ENCODE measurements around the gene HTT-AS.

HTT-AS gene

GRCh38 chr4:3087115-3087797 lies 12.9 kb upstream of the HTT-AS start:
- no peak for DNase-seq (ENCODE audit: low read depth)

DNA sequence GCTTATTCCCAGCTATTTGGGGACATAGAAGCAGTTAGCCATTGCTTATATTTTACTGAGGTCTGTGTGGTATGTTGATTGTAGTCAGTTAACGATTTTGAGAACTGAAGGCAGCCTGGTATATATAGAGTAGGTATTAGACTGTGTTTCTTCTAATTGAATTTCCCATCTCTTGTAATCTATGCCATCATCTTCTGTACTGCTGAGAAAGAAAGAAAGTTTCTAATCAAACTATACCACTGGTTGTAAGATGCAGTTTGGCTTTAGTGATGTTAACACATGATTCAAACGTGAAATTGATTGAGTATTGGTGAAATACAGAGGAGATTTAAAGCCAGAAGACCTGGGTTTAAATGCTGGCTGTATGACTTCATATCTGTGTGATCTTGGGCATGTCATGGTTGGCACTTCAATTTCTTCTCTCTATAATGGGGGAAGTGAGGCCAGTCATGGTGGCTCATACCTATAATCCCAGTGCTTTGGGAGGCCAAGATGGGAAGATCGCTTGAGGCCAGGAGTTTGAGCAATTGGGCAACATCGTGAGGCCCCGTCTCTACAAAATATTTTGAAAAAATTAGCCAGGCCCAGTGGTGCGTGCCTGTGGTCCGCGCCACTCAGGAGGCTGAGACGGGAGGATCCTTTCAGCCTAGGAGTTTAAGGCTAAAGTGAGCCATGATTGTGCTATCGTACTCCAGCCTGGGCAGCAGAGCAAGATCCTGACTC lies 11.8 kb upstream of the HTT-AS start:
- DNase-seq (ENCODE audit: low read depth): no peak

- no peak for DNase-seq (ENCODE audit: low read depth)
These were observed 9.4 kb upstream of the HTT-AS start for GRCh38 chr4:3083732-3084131.

- no peak for DNase-seq (ENCODE audit: low read depth)
These were observed 8.7 kb upstream of the HTT-AS start for GRCh38 chr4:3082925-3083515.

DNA sequence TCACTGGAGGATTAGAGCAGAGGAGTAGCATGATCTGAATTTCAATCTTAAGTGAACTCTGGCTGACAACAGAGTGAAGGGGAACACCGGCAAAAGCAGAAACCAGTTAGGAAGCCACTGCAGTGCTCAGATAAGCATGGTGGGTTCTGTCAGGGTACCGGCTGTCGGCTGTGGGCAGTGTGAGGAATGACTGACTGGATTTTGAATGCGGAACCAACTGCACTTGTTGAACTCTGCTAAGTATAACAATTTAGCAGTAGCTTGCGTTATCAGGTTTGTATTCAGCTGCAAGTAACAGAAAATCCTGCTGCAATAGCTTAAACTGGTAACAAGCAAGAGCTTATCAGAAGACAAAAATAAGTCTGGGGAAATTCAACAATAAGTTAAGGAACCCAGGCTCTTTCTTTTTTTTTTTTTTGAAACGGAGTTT lies 5.4 kb upstream of the HTT-AS start:
- DNase-seq (ENCODE audit: low read depth): no peak

DNA sequence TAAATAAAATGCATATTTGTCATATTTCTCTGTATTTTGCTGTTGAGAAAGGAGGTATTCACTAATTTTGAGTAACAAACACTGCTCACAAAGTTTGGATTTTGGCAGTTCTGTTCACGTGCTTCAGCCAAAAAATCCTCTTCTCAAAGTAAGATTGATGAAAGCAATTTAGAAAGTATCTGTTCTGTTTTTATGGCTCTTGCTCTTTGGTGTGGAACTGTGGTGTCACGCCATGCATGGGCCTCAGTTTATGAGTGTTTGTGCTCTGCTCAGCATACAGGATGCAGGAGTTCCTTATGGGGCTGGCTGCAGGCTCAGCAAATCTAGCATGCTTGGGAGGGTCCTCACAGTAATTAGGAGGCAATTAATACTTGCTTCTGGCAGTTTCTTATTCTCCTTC lies 3.5 kb upstream of the HTT-AS start:
- DNase-seq (ENCODE audit: low read depth): no peak

- DNase-seq (ENCODE audit: low read depth): no peak
These were observed 1.3 kb upstream of the HTT-AS start for GRCh38 chr4:3075652-3075981.

DNA sequence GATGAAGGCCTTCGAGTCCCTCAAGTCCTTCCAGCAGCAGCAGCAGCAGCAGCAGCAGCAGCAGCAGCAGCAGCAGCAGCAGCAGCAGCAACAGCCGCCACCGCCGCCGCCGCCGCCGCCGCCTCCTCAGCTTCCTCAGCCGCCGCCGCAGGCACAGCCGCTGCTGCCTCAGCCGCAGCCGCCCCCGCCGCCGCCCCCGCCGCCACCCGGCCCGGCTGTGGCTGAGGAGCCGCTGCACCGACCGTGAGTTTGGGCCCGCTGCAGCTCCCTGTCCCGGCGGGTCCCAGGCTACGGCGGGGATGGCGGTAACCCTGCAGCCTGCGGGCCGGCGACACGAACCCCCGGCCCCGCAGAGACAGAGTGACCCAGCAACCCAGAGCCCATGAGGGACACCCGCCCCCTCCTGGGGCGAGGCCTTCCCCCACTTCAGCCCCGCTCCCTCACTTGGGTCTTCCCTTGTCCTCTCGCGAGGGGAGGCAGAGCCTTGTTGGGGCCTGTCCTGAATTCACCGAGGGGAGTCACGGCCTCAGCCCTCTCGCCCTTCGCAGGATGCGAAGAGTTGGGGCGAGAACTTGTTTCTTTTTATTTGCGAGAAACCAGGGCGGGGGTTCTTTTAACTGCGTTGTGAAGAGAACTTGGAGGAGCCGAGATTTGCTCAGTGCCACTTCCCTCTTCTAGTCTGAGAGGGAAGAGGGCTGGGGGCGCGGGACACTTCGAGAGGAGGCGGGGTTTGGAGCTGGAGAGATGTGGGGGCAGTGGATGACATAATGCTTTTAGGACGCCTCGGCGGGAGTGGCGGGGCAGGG lies 711 bp upstream of the HTT-AS start:
- DNase-seq (ENCODE audit: low read depth): peak; percentile 16

DNA sequence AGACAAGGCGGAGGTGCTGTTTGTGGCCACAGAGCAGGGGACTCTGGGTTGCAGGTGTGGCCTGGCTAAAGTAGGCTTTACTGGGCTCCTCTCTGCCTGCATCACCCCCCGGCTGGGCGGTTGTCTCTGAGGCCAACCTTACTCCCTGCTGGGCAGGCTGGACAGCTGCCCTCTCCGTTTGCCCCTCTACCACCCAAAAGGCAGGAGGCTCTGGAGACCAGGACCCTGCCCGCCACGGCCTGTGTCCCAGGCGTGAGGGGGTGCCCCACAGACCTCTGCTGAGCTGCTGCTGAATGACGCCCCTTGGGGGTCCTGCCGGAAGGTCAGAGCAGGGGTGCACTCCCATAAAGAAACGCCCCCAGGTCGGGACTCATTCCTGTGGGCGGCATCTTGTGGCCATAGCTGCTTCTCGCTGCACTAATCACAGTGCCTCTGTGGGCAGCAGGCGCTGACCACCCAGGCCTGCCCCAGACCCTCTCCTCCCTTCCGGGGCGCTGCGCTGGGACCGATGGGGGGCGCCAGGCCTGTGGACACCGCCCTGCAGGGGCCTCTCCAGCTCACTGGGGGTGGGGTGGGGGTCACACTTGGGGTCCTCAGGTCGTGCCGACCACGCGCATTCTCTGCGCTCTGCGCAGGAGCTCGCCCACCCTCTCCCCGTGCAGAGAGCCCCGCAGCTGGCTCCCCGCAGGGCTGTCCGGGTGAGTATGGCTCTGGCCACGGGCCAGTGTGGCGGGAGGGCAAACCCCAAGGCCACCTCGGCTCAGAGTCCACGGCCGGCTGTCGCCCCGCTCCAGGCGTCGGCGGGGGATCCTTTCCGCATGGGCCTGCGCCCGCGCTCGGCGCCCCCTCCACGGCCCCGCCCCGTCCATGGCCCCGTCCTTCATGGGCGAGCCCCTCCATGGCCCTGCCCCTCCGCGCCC lies 920 bp downstream of the HTT-AS start:
- DNase-seq (ENCODE audit: low read depth): peak; percentile 6

DNA sequence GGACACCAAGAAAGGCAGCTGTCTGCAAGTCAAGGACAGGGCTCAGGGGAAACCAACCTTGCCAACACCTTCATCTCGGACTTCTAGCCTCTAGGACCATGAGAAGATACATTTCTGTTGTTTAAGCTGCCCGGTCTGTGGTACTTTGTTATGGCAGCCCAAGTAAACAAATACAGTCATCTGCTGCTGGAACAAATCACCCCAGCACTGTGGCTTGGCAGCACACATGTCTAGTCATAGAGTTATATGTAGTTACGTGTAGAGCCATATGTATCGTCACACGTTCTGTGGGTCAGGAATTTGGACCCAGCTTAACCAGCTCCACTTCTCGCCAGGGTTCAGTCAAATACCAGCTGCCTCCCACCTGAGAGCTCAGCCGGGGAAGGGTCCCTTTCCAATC lies 2.5 kb downstream of the HTT-AS start:
- DNase-seq (ENCODE audit: low read depth): no peak

DNA sequence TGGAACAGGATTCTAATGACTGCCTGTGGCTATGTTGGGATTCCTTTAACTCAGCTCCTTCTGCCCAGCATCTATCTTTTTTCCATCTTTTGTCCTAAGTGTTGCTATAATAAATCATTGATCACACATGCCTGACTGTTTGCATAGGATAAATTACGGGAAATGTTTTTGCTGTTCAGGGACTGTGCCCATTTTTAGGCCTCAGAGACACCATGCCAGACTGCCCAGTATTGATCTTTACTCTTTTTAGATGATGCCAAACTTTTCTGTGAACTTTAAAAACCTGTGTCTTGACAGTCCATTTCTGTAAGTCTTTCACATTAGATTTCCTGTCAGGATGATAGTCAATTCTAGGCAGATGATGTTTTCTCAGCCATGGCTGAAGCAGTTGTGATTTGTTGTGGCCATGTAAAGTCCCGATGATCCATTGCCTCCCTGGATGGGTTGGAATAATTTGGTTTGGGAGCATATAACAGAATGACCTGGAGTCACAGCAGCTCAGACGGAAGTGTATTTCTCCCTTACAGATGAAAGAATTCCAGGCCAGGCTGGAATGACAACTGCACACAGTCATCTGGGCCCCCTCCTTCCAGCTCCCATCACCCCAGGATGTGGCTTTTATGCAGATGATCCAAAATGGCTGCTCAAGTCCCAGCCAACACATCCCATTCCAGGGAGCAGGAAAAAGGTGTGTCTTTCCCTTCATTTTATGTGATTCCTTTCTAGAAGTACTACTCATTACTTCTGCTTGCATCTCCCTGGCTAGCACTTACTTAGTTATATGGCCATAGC lies 3.4 kb downstream of the HTT-AS start:
- no peak for DNase-seq (ENCODE audit: low read depth)

- DNase-seq (ENCODE audit: low read depth): no peak
These were observed 4.6 kb downstream of the HTT-AS start for GRCh38 chr4:3069661-3070199.

DNA sequence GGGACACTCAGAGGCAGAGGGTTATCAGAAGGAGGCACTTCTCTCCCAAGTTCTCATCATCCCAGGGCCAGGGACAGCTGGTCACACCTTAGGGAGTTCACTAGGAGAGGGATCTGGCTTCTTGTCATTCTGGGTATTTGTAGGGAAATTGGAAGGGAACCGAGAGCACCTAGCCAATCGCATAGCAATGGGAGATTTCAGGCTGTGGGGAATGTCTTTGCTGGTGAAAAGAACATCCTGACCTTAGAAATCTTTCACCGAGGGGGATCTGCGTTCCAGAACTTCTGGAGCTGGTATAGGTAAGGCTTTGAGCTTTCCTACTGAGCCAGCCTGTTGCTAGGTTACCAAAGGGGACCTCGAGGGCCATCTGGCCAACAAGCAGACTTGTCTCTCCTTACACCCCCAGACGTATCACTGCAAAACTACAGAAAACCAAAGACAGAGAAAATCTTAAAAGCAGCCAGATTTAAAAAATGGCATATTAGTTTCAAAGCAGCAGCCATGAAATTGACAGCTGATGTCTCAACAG lies 6.8 kb downstream of the HTT-AS start:
- DNase-seq (ENCODE audit: low read depth): no peak

DNA sequence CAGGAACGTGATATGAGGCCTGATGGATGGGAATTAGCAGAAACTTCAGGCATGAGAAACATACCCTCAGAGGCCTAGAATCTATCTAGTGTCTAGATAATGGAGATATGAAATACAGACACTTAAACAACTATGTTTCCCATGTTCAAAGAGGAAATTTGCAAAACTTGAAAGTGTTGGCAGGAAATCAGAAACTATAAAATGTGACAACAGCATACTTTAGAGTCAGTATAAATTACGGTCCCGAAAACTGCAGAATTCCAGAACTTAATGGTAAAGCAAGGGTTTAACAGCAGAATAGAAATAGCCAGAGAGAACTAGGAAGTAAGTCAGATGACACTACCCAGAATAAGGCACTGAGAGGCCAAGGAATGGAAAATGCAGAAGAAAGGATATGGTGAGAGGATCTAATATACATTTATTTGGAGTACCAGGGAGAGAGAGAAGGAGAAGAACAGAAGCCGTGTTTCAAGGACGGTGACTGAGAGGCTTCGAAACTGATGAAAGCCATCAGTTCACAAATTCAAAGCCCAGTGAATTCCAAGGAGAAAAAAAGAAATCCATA lies 7.4 kb downstream of the HTT-AS start:
- no peak for DNase-seq (ENCODE audit: low read depth)

DNA sequence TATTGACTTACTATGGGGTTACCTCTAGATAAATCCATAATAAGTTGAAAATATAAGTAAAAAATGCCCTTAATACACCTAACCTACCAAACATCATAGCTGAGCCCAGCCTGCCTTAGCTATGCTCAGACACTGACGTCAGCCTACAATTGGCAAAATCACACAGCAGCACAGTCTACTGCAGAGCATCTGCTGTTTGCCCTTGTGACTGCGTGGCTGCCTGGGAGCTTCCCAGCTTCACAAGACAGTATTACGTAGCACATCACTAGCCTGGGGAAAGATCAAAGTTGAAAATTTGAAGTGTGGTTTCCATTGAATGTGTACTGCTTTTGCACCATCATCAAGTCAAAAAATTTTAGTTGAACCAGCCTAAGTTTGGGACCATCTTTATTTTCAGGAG lies 8.8 kb downstream of the HTT-AS start:
- no peak for DNase-seq (ENCODE audit: low read depth)

DNA sequence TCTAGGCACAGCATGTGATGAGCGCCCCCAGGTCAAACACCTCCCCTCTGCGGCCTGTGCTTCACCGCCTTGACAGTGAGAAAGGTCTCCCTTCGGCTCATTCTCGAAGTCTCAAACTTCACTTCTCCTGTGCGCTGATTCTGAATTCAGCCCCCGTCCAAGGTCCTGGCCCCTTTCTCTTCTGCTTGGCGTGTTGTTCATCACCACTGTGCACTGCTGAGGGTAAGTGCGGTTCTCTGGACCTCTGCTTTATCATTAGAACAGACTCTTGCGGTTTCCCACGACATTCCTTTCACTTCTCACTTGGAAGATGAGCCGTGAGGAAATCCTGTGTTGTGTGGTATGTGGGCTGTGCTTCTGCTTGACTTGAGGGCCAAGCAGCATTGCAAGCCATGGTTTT lies 11.9 kb downstream of the HTT-AS start:
- DNase-seq (ENCODE audit: low read depth): no peak

DNA sequence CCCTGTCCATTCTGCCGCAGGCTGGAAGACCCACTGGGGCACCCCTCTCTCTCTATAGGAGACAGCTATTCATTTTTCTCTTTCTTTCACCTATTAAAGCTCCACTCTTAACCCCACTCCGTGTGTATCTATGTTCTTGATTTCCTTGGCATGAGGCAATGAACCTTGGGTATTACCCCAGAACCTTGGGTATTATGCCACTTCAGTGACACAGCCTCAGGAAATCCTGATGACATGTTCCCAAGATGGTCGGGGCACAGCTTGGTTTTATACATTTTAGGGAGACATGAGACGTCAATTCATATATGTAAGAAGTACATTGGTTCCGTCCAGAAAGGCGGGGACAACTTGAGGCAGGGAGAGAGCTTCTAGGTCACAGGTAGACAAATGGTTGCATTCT lies 13.4 kb downstream of the HTT-AS start:
- no peak for DNase-seq (ENCODE audit: low read depth)

DNA sequence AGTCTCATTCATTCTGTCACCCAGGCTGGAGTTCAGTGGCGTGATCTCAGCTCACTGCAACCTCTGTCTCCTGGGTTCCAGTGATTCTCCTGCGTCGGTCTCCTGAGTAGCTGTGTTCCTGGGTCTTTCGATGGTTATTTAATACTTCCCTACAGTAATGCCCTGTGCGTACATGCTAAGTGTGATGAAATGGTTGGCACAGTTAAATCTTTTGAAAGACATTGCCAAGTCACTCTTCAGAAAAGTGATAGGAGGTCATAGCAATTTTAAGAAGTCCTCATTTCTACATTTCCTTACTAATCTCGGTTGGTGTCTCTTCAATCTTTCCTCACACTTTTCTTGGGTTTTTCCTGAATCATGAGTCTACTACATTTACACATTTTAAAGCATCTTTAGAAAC lies 14.4 kb downstream of the HTT-AS start:
- DNase-seq (ENCODE audit: low read depth): no peak

- no peak for DNase-seq (ENCODE audit: low read depth)
These were observed 20.1 kb downstream of the HTT-AS start for GRCh38 chr4:3054169-3054759.

All from activated T-helper 9 cell treated with anti-CD3 and anti-CD28 coated beads, Interleukin-2, amount 50 U/mL, for 16 hours (primary cell).